B cell (primary cell): ENCODE results near the gene SLC15A4. TPM values are rescaled to one million over a fixed set of nuclear protein-coding genes. Genes with fewer than 3 reads are reported as not detected.

ENCODE experiments used
- ATAC-seq: fragments of 200-7000 bp; cut with Tn5 transposase; one replicate; pipeline ENCODE4 v1.10.0; 2021; ENCODE audit warnings: low read depth, mild to moderate bottlenecking, moderate number of reproducible peaks, moderate library complexity
- CTCF ChIA-PET: fragments of 350-600 bp; sonication (Branson Sonifier 250); formaldehyde crosslinking; loops from one replicate; lab custom pipeline; 2021; ENCODE audit warnings: antibody characterized with exemption, inconsistent platforms; lab: Charles Lee
- POLR2A ChIA-PET: fragments of 350-600 bp; sonication (Branson Sonifier 250); formaldehyde crosslinking; loops from one replicate; lab custom pipeline; 2021; ENCODE audit warnings: antibody characterized with exemption; lab: Charles Lee
- DNase-seq: peaks from one replicate; pipeline ENCODE4 v3.0.0; 2013
- H2AFZ ChIP-seq: 2 replicates; pipeline ENCODE4 v1.6.1; 2012; ENCODE audit warnings: mild to moderate bottlenecking, low read depth, low read length; ENCODE audit not compliant: insufficient read depth, poor library complexity, severe bottlenecking
- H3K27ac ChIP-seq, 2 donors: 1 replicate in 1 of 2; 2 replicates in 1 of 2; pipeline ENCODE4 v1.5.1; 2012 to 2013; ENCODE audit warnings: low read length in 2 of 2, mild to moderate bottlenecking in 2 of 2, moderate library complexity in 1 of 2
- H3K27me3 ChIP-seq, 4 experiments: fragments of 200-600 bp in 1 of 4; sonication (generic) in 1 of 4; replicated peaks in 1 of 4; 1 replicate in 2 of 4; 2 replicates in 2 of 4; pipeline versions ENCODE4 v1.6.1 to v1.7.0; 2013 to 2016; ENCODE audit warnings: low read length in 3 of 4, mild to moderate bottlenecking in 2 of 4, mixed read lengths in 1 of 4, moderate library complexity in 1 of 4; ENCODE audit not compliant: insufficient read depth in 4 of 4, control insufficient read depth in 3 of 4; ENCODE audit errors: control extremely low read depth in 1 of 4
- H3K36me3 ChIP-seq, 2 experiments: replicated peaks in 1 of 2; 1 replicate in 1 of 2; 2 replicates in 1 of 2; pipeline versions ENCODE4 v1.6.1 to v1.7.1; 2013; ENCODE audit warnings: low read length in 1 of 2; ENCODE audit not compliant: insufficient read depth in 2 of 2, control insufficient read depth in 1 of 2; ENCODE audit errors: control extremely low read depth in 1 of 2, extremely low read depth in 1 of 2
- H3K4me1 ChIP-seq, 2 donors: fragments of 200-600 bp in 1 of 2; sonication (generic) in 1 of 2; 1 replicate in 1 of 2; 2 replicates in 1 of 2; pipeline versions ENCODE4 v1.5.1 to v1.6.1; 2013 to 2017; ENCODE audit warnings: low read length in 2 of 2; ENCODE audit not compliant: control insufficient read depth in 2 of 2, insufficient read depth in 2 of 2
- H3K4me2 ChIP-seq: replicated peaks from 2 replicates; pipeline ENCODE3; 2012; ENCODE audit warnings: mild to moderate bottlenecking, low read depth, low read length; ENCODE audit not compliant: poor library complexity, severe bottlenecking
- H3K4me3 ChIP-seq, 5 experiments: fragments of 200-600 bp in 1 of 5; sonication (generic) in 1 of 5; 1 replicate in 3 of 5; 2 replicates in 2 of 5; pipeline versions ENCODE4 v1.5.1 to v1.7.0; 2011 to 2016; ENCODE audit warnings: low read length in 4 of 5, mild to moderate bottlenecking in 4 of 5, low read depth in 2 of 5, control low read depth in 1 of 5, moderate library complexity in 1 of 5; ENCODE audit not compliant: insufficient read depth in 1 of 5; ENCODE audit errors: control extremely low read depth in 1 of 5, extremely low read depth in 1 of 5
- H3K79me2 ChIP-seq: fragments of 200-600 bp; sonication (generic); one replicate; pipeline ENCODE4 v1.6.0; 2016; ENCODE audit warnings: low read length; ENCODE audit not compliant: control insufficient read depth, insufficient read depth
- H3K9ac ChIP-seq: fragments of 200-600 bp; sonication (generic); 2 replicates; pipeline ENCODE4 v1.6.1; 2017; ENCODE audit warnings: mild to moderate bottlenecking, low read length, moderate library complexity
- H3K9me3 ChIP-seq, 3 donors: one replicate each; pipeline versions ENCODE4 v1.6.1 to v1.7.1; 2013; ENCODE audit warnings: low read length in 2 of 3; ENCODE audit not compliant: control insufficient read depth in 2 of 3, insufficient read depth in 1 of 3; ENCODE audit errors: control extremely low read depth in 1 of 3
- H4K20me1 ChIP-seq: 2 replicates; pipeline ENCODE4 v1.6.0; 2012; ENCODE audit warnings: mild to moderate bottlenecking, low read length; ENCODE audit not compliant: insufficient read depth, control insufficient read depth, poor library complexity, severe bottlenecking
- H3K27ac Mint-ChIP-seq: one replicate; pipeline ENCODE4 v1.8.0; 2021; ENCODE audit warnings: mixed read lengths
- H3K27me3 Mint-ChIP-seq: one replicate; pipeline ENCODE4 v1.8.0; 2021; ENCODE audit warnings: mixed read lengths
- H3K4me1 Mint-ChIP-seq: one replicate; pipeline ENCODE4 v1.8.0; 2021; ENCODE audit warnings: mixed read lengths
- H3K4me3 Mint-ChIP-seq: one replicate; pipeline ENCODE4 v1.8.0; 2021; ENCODE audit warnings: mixed read lengths
- H3K9me3 Mint-ChIP-seq: one replicate; pipeline ENCODE4 v1.8.0; 2022; ENCODE audit warnings: mixed read lengths; ENCODE audit not compliant: insufficient read depth
- EZH2 ChIP-seq: IDR thresholded peaks from 2 replicates; pipeline ENCODE4 v1.6.1; 2012; ENCODE audit warnings: borderline replicate concordance, low read depth, mild to moderate bottlenecking, moderate library complexity, low read length; ENCODE audit not compliant: insufficient read depth, poor library complexity, severe bottlenecking
- WGBS: methylation state at CpG from one replicate; pipeline ENCODE4 v1.1.5; 2013; ENCODE audit warnings: missing lambda C conversion rate; ENCODE audit not compliant: insufficient coverage; 5-methylcytosine and 5-hydroxymethylcytosine counted together
- intact Hi-C: fragments of 100-400 bp; cut with micrococcal nuclease; formaldehyde crosslinking; loops from one replicate; pipeline ENCODE4 v1.10.0; 2022
- polyA plus RNA-seq: library from polyadenylated mRNA; depleted of rRNA; stranded (reverse); fragments of >200 nt; gene quantifications from 2 replicates; pipeline ENCODE4 v1.2.3, GENCODE V29; 2012
- total RNA-seq, 2 donors: library from RNA; stranded (reverse); fragments of 120-200 nt in 1 of 2; gene quantifications; 1 replicate in 1 of 2; 2 replicates in 1 of 2; pipeline versions ENCODE4 v1.2.3 to v1.2.4, GENCODE V29; 2013 to 2022
- TF ChIP-seq, protein P1 (sequence below): fragments of 200-600 bp; IDR thresholded peaks from one replicate; pipeline ENCODE4 v1.8.0; 2022; ENCODE audit warnings: antibody characterized with exemption, mild to moderate bottlenecking

Gene SLC15A4
- total and polyA plus RNA-seq, 2 donors (not counting 1 experiment from before 2014, with no cell fraction given): 48.9 to 67.2 TPM

DNA sequence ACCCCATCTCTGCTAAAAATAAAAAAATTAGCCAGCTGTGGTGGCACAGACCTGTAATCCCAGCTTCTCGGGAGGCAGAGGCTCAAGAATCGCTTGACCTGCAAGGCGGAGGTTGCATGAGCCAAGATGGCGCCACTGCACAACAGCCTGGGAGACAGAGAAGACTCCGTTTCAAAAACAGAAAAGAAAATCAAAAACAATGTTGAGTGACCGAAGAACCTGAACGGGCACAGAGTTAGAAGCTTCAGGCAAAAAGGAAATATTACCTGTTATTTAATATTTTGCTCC, 33.0 kb upstream of the SLC15A4 start:
- no peak overlapping the region for H2AFZ ChIP-seq
- POLR2A ChIA-PET: no interaction called here
- no peaks in the 10 kb centered on the region for H4K20me1 ChIP-seq
- H3K79me2 ChIP-seq: no peaks in the 10 kb centered on the region
- no peak overlapping the region for H3K9ac ChIP-seq
- intact Hi-C loops: no loop called here
- no peak overlapping the region for H3K4me3 Mint-ChIP-seq
- H3K4me1 Mint-ChIP-seq: peaks cover 4% of the 10 kb centered on the region
- no peak overlapping the region for H3K27ac Mint-ChIP-seq
- TF ChIP-seq, protein P1, sequence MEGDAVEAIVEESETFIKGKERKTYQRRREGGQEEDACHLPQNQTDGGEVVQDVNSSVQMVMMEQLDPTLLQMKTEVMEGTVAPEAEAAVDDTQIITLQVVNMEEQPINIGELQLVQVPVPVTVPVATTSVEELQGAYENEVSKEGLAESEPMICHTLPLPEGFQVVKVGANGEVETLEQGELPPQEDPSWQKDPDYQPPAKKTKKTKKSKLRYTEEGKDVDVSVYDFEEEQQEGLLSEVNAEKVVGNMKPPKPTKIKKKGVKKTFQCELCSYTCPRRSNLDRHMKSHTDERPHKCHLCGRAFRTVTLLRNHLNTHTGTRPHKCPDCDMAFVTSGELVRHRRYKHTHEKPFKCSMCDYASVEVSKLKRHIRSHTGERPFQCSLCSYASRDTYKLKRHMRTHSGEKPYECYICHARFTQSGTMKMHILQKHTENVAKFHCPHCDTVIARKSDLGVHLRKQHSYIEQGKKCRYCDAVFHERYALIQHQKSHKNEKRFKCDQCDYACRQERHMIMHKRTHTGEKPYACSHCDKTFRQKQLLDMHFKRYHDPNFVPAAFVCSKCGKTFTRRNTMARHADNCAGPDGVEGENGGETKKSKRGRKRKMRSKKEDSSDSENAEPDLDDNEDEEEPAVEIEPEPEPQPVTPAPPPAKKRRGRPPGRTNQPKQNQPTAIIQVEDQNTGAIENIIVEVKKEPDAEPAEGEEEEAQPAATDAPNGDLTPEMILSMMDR: no peak
- 92% methylated on average over 5 of the region's 7 CpGs for WGBS
- ATAC-seq (no peak), DNase-seq (no peak)
- no peak overlapping the region for H3K4me3 ChIP-seq
- peaks cover 0 to 4% (median 0%) of the 10 kb centered on the region in 3 donors for H3K9me3 ChIP-seq
- no peaks in the 10 kb centered on the region for H3K9me3 Mint-ChIP-seq
- H3K27me3 ChIP-seq: peaks cover 0 to 37% (median 12%) of the 10 kb centered on the region in 4 experiments
- H3K27me3 Mint-ChIP-seq: peaks cover 22% of the 10 kb centered on the region
- CTCF ChIA-PET: interaction anchor here (0.6 kb wide), 1 partner anchor 24 kb away, joined by 4 read pairs; no protein-coding TSS in a partner anchor
- no peak overlapping the region for H3K4me2 ChIP-seq
- H3K36me3 ChIP-seq: no peaks in the 10 kb centered on the region
- peaks cover 10% of the 10 kb centered on the region in 2 donors for H3K4me1 ChIP-seq
- no peak overlapping the region for H3K27ac ChIP-seq

GRCh38 chr12:128856035-128856790, 32.5 kb upstream of the SLC15A4 start:
- peaks cover 0 to 4% (median 0%) of the 10 kb centered on the region in 3 donors for H3K9me3 ChIP-seq
- H3K4me1 ChIP-seq: peaks cover 10% of the 10 kb centered on the region in 2 donors
- ChIA-PET POLR2A (interaction anchor here (0.6 kb wide), 1 partner anchor 62 kb away, joined by 3 read pairs; no protein-coding TSS in a partner anchor), CTCF (no interaction called here)
- peaks cover 4% of the 10 kb centered on the region for H3K4me1 Mint-ChIP-seq
- H2AFZ ChIP-seq: no peak overlapping the region
- 93% methylated on average over 6 of the region's 9 CpGs for WGBS
- H3K9me3 Mint-ChIP-seq: no peaks in the 10 kb centered on the region
- H3K4me3 Mint-ChIP-seq: no peak overlapping the region
- no peak overlapping the region for H3K9ac ChIP-seq
- no peaks in the 10 kb centered on the region for H4K20me1 ChIP-seq
- H3K36me3 ChIP-seq: no peaks in the 10 kb centered on the region
- no peaks in the 10 kb centered on the region for H3K79me2 ChIP-seq
- no peak overlapping the region for H3K4me3 ChIP-seq
- no peak for ATAC-seq
- peaks cover 0 to 37% (median 12%) of the 10 kb centered on the region in 4 experiments for H3K27me3 ChIP-seq
- intact Hi-C loops: no loop called here
- no peak for DNase-seq
- H3K27ac ChIP-seq: no peak overlapping the region
- no peak for TF ChIP-seq EZH2
- TF ChIP-seq, protein P1: no peak
- H3K4me2 ChIP-seq: no peak overlapping the region
- H3K27ac Mint-ChIP-seq: no peak overlapping the region
- H3K27me3 Mint-ChIP-seq: peaks cover 22% of the 10 kb centered on the region
